Left lung (tissue), 10 donors: ENCODE measurements around the gene MKLN1. TPM values are rescaled to one million over a fixed set of nuclear protein-coding genes. Genes with fewer than 3 reads are reported as not detected.

Experiments
- ATAC-seq: fragments of 200-7000 bp; cut with Tn5 transposase; one replicate; pipeline ENCODE4 v1.9.1; 2020; ENCODE audit warnings: moderate library complexity
- DNase-seq, 4 donors: peaks; one replicate each; pipeline ENCODE4 v3.0.0-alpha.2; 2013 to 2020
- H3K27ac ChIP-seq, 2 donors: fragments of 200-600 bp; sonication (generic) in 1 of 2; one replicate each; pipeline versions ENCODE4 v1.5.0 to v1.8.0; 2020 to 2021
- H3K27me3 ChIP-seq, 2 donors: fragments of 200-600 bp; sonication (generic) in 1 of 2; one replicate each; pipeline versions ENCODE4 v1.5.0 to v1.8.0; 2020 to 2021
- H3K36me3 ChIP-seq, 2 donors: fragments of 200-600 bp; sonication (generic) in 1 of 2; one replicate each; pipeline versions ENCODE4 v1.5.0 to v1.8.0; 2020 to 2021
- H3K4me1 ChIP-seq, 2 donors: fragments of 200-600 bp; one replicate each; pipeline ENCODE4 v1.8.0; 2021
- H3K4me3 ChIP-seq, 2 donors: fragments of 200-600 bp; sonication (generic) in 1 of 2; one replicate each; pipeline versions ENCODE4 v1.5.0 to v1.8.0; 2020 to 2021; ENCODE audit warnings: mild to moderate bottlenecking in 1 of 2
- H3K9me3 ChIP-seq, 2 donors: fragments of 200-600 bp; sonication (generic) in 1 of 2; one replicate each; pipeline versions ENCODE4 v1.5.0 to v1.8.0; 2020 to 2021
- intact Hi-C, 2 donors: fragments of 100-400 bp; cut with DNase I; formaldehyde crosslinking; loops; one replicate each; pipeline versions ENCODE4 v1.11.2 to v1.14.2; 2022
- polyA plus RNA-seq, 6 donors: library from polyadenylated mRNA; unstranded; fragments of 120-200 nt; gene quantifications; one replicate each; pipeline ENCODE4 v1.2.1, GENCODE V29; 2013; ENCODE audit not compliant: insufficient read length in 6 of 6
- total RNA-seq, 2 donors: library from RNA; stranded (reverse); fragmentation: NEBNext Ultra II Directional; extraction: Animal tissue kit (Norgen Biotek cat#: 25700); gene quantifications; one replicate each; pipeline ENCODE4 v1.2.1, GENCODE V29; 2021
- TF ChIP-seq, protein P1 (sequence below), 2 donors: fragments of 200-600 bp; sonication (generic) in 1 of 2; IDR thresholded peaks; one replicate each; pipeline versions ENCODE4 v1.5.0 to v1.8.0; 2021; ENCODE audit warnings: antibody characterized with exemption in 2 of 2
- donor health status: DM: no; HTN: yes; CAD: no.
- donor health status: DM: no; HTN: no; CAD: no.

MKLN1 gene
- total and polyA plus RNA-seq, 8 donors = 38.7 to 49.0 (median 44.5) TPM

DNA sequence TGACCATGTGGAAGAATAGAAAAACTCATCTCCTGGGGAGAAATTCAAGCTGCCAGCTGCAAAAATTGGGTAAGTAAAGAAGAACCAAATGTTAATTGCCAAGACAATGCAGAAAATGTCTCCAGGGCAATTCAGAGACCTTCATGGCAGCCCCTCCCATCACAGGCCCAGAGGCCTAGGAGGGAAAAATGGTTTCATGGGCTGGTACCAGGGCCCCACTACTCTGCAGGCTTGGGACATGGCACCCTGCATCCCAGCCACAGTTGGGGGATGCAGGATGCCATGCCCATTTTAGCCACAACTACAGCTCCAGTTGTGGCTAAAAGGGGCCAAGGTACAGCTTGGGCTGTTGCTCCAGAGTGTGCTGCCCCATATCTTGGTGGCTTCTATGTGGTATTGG lies 20.9 kb upstream of the MKLN1 start:
- Histone ChIP-seq H3K27ac (no peak overlapping the region), H3K36me3 (no peaks in the 10 kb centered on the region), H3K9me3 (peaks cover 0 to 15% of the 10 kb centered on the region in 2 donors), H3K27me3 (no peaks in the 10 kb centered on the region), H3K4me3 (no peak overlapping the region), H3K4me1 (no peaks in the 10 kb centered on the region)
- intact Hi-C loops = loop anchor here in 1 of 2 donors (10.0 kb wide), 1 partner anchor 242 kb away; no protein-coding TSS in a partner anchor
- TF ChIP-seq, protein P1, sequence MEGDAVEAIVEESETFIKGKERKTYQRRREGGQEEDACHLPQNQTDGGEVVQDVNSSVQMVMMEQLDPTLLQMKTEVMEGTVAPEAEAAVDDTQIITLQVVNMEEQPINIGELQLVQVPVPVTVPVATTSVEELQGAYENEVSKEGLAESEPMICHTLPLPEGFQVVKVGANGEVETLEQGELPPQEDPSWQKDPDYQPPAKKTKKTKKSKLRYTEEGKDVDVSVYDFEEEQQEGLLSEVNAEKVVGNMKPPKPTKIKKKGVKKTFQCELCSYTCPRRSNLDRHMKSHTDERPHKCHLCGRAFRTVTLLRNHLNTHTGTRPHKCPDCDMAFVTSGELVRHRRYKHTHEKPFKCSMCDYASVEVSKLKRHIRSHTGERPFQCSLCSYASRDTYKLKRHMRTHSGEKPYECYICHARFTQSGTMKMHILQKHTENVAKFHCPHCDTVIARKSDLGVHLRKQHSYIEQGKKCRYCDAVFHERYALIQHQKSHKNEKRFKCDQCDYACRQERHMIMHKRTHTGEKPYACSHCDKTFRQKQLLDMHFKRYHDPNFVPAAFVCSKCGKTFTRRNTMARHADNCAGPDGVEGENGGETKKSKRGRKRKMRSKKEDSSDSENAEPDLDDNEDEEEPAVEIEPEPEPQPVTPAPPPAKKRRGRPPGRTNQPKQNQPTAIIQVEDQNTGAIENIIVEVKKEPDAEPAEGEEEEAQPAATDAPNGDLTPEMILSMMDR (IDR thresholded peaks at IDR 0.05) = no peak
- no peak for DNase-seq
- ATAC-seq = no peak

- intact Hi-C loops = loop anchor here in 1 of 2 donors (10.0 kb wide), 1 partner anchor 243 kb away; no protein-coding TSS in a partner anchor
- TF ChIP-seq, protein P1 (IDR thresholded peaks at IDR 0.05) = no peak
- DNase-seq (no peak), ATAC-seq (no peak)
- Histone ChIP-seq H3K27ac (no peak overlapping the region), H3K4me1 (no peaks in the 10 kb centered on the region), H3K36me3 (no peaks in the 10 kb centered on the region), H3K4me3 (no peak overlapping the region), H3K27me3 (no peaks in the 10 kb centered on the region), H3K9me3 (peaks cover 0 to 15% of the 10 kb centered on the region in 2 donors)
These were observed 20.0 kb upstream of the MKLN1 start for GRCh38 chr7:131307627-131308026.

DNA sequence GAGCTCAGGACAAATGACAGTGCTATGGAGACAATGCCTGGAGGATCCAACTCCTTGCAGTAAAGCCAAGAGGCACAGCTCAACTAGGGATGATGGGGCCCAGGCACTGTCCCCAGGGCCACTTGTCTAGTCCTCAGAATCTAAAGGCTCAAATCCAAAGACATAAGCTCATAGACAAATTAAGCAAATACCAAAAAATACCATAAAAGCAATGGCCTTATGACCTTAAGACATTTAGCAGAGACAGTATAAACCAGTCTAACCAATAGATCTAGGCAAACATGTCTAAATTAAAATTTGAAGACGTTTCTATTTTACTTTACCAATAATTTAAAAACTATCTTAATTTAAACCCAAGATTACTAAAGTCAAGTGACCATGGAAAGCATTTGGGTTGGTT lies 14.8 kb upstream of the MKLN1 start:
- no peak for ATAC-seq
- TF ChIP-seq, protein P1 (IDR thresholded peaks at IDR 0.05) = no peak

DNA sequence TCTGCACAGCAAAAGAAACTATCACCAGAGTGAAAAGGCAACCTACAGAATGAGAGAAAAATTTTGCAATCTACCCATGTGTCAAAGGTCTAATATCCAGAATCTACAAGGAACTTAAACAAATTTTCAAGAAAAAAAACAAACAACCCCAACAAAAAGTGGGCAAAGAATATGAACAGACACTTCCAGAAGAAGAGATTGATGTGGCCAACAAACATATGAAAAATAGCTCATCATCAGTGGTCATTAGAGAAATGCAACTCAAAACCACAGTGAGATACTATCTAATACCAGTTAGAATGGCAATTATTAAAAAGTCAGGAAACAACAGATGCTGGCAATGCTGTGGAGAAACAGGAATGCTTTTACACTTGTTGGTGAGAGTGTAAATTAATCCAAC lies 7.1 kb upstream of the MKLN1 start:
- Histone ChIP-seq H3K27ac (no peak overlapping the region), H3K4me3 (no peak overlapping the region), H3K9me3 (no peaks in the 10 kb centered on the region), H3K27me3 (no peaks in the 10 kb centered on the region), H3K36me3 (no peaks in the 10 kb centered on the region), H3K4me1 (no peaks in the 10 kb centered on the region)
- TF ChIP-seq, protein P1 (IDR thresholded peaks at IDR 0.05) = no peak
- ATAC-seq (no peak), DNase-seq (no peak)
- intact Hi-C loops = loop anchor here in 1 of 2 donors (10.0 kb wide), 1 partner anchor 206 kb away; no protein-coding TSS in a partner anchor

More for the DNA sequence above, 14.8 kb upstream of the MKLN1 start:
- H3K4me3 ChIP-seq = no peak overlapping the region
- H3K36me3 ChIP-seq = no peaks in the 10 kb centered on the region
- no peak for DNase-seq
- intact Hi-C loops = no loop called here
- no peak overlapping the region for H3K27ac ChIP-seq
- H3K27me3 ChIP-seq = no peaks in the 10 kb centered on the region
- H3K4me1 ChIP-seq = no peaks in the 10 kb centered on the region
- H3K9me3 ChIP-seq = peaks cover 0 to under 1% of the 10 kb centered on the region in 2 donors

DNA sequence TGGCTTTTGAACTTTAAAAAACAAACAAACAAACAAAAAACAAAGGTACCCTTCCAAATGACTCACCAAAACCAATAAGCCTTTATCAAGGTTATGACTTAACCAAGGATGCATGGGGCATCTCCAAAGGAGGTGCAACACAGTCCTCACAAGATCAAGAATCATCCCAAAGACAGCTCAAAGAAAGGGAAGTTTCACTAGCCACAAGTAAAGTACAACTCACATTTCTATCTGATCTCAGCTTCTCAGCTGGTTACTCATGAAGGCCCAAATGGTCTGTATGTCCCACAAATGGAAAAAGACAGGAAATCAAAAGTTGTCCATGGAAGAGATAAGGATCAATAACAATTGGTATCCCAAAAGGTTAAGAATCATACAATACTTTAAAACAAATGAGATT lies 6.0 kb upstream of the MKLN1 start:
- Histone ChIP-seq H3K27me3 (no peaks in the 10 kb centered on the region), H3K36me3 (no peaks in the 10 kb centered on the region), H3K4me1 (peaks cover 0 to 1% of the 10 kb centered on the region in 2 donors), H3K9me3 (no peaks in the 10 kb centered on the region), H3K27ac (no peak overlapping the region), H3K4me3 (no peak overlapping the region)
- no peak for DNase-seq
- TF ChIP-seq, protein P1 (IDR thresholded peaks at IDR 0.05) = no peak
- intact Hi-C loops = loop anchor here in 1 of 2 donors (10.0 kb wide), 1 partner anchor 207 kb away; no protein-coding TSS in a partner anchor
- ATAC-seq = no peak
